ENCODE results near the gene CABP4.

CABP4 gene

DNA sequence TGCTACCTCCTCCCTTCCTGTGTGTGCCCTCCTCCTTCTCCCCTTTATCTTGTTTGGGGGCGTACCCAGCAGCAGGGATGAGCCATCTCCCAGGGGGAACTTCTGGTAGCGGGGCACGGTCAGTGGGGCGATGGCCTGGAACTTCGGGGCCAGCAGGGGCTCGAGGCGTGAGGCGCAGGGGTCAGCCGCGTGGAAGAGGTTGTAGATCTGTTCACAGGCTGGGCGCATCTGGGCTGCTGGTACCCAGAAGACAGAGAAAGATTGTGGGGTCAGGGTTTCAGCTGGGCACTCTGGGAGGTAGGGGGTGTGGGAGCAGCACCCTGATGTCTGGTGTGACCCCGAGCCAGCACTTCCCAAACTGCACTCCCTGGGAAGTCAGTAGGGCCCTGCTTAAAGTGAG is 41.0 kb downstream of the CABP4 start:
- no peak for DNase-seq (ENCODE audit: low spot score)

DNA sequence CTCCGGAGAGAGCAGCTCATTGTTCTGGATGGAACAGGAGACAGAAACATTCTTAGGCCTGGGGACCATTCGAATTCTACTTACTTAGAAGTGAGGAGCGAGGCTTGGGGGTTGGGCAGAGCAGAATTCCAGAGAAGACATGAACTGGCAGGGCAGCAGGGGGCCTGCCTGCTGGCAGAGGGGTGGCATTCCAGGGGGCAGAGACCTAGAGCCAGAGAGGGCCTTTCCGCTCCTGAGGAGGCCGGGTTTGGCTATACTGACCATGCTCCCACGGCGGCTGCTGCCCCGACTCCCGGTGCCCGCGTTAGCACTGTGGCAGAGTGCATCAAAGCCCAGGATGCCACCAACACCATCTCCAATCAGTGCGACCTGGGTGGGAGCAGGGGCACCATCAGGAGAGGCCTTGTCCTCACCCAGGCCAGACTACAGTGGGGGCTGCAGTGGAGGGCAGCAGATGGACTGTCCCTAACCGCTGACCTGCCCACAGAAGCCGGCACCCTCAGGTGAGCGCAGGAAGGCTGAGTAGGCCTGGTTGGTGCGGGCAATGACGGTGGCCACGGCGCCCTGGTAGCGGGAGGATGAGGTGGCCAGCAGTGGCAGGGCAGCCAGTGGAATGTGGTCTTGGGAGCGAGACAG is 42.6 kb downstream of the CABP4 start:
- DNase-seq (ENCODE audit: low spot score): no peak

DNA sequence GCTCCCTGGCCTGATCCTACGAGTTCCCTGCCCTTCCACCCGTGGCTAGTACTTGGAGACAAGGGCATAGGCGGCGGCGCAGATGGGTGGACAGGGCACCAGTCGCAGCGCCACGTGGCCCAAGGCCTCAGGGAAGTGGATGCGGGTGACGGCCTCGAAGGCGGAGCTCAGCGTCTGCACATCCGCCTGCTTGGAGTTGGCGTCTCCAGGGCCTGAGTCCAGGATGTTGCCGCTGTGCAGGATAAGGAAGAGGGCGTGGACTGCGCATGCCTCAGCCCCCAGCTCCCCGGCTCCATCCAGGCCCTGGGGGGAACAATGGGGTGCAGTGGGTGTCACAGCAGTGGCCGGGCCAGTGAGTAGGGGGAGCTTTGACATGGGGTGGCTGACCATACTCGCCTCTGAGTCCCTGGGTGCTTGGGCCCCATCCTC is 43.4 kb downstream of the CABP4 start:
- no peak for DNase-seq (ENCODE audit: low spot score)

DNA sequence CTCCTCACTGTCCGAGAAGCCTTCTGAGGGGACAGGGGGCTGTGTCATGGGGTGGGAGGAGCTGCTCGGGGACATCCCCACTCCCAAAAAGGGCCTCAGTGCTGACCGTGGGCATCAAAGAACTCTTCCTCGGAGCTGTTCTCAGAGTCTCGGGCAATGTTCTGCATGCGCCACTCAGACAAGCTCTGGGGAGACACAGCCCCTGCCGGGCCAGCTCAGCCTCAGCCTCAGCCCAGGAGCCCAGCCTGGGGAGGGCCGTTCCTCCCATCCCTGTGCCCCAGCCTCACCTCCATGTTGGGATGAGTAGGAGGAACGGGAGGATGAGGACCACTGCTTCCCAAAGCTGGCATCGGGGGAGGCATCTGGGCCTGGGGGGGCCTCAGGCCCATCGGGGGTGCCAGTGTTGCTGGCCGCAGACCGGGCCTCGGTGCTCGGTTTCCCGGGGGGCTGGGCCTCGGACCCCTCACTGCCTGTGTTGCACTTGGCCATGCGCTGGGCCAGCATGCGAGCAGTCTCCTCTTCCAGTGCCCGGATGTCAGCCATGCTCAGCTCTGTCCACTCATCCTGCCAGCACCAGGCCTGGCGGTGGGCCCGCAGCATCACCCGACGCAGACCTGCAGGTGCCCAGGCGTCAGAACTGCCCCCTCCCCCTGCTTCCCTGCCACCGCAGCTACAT is 44.8 kb downstream of the CABP4 start:
- DNase-seq (ENCODE audit: low spot score): no peak

DNA sequence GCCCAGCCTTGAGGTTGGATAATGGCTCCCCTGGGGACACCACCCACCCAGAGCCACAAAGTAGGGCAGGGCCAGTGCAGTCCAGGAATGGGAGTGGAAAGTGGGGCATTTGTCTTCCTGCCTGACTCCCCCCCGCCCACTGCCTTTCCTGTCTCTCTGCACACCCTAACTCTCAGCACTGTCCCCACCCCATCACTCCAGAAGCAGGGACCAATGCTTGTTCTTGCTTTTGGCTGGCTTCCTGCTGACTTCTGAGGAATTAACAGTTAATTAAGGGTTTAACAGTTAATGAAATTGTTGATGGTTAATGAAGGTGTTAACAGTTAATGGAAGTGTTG is 45.3 kb downstream of the CABP4 start:
- no peak for DNase-seq (ENCODE audit: low spot score)

DNA sequence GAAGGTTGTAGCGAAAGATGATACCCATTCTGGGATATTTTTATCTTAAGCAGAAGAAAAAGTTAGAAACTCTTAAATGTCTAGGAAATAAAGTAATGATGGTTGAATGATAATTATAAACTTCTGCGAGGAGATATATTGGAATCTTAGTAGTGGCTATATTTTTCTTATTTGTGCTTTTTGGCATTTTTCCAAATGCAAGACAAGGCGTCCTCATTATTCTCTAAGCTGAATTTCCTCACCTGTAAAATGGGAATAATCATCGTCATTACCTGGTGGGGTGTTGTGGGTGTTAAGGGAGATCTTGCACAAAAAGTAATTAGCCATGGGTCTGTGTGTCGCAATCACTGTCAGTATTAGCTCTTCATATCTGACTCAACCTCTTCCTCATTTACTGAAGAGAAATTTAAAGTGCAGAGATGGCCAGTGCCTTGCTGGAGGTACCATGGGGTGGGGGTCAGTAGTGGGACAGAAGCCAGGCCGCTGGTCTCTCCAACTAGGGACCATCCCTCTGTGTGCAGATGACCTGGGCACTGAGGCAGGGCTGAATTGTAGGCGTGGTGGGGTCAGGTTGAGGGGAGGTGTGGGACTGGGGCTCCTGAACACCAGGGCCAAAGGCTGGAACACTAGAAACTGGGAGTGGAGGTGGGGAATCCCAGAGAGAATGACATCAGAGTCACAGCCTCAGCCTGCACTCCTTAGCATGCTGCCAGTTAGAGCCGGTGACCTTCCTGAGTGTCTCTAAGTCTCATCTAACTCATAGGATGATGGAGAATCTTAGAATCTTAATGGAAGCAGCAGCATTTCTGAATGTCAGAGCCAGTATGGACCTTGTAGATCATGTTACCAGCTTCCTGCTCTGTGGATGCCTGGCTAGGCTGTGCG is 45.9 kb downstream of the CABP4 start:
- no peak for DNase-seq (ENCODE audit: low spot score)

DNA sequence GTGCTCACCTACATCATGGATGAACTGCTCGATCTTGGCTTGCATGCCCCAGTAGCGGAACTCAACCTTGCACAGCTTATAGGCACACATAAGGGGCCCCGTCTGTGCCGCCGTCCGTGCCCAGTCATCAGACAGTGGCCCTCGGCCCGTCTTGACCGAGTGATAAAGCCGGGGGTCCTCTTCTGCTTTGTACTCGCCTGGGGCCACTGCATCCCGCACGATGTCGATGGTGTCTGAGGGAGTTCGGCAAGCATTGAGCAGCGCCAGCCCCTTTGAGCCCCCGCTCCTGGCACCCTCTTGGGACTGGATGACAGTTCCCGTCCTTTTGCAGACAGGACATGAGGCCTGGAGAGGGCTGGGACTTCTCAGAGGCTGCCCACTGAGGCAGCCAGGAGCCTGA is 46.7 kb downstream of the CABP4 start:
- no peak for DNase-seq (ENCODE audit: low spot score)

DNA sequence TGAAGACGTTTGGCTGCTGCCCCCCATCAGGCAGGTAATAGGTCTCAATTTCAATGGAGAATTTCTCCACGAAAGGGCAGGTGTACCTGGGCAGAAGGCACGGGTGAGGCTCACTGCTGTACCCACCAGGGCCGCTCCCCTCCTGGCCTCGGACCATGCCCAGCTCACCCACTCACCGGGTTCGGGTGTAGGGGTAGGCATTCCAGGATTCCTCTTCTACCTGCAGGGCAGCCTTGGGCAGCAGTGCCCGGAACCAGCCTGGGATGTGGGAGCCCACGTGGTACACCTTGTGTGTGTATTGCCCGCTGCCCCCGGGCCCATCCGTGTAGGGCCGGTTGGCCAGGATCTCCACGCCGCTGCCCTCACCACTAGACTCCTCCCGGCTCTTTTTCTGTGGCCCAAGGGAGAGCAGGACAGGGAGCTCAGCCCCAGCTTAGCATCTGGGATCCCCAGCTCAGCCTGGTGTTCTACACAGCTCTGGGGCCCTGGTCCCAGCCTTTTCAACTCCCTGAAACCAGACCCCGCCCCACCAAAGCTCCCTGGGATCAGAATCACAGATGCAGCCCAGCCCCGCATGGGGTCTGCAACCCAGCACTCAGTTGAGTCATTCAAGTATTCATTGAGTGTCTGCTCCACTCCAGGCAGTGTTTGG is 47.3 kb downstream of the CABP4 start:
- DNase-seq (ENCODE audit: low spot score): no peak

DNA sequence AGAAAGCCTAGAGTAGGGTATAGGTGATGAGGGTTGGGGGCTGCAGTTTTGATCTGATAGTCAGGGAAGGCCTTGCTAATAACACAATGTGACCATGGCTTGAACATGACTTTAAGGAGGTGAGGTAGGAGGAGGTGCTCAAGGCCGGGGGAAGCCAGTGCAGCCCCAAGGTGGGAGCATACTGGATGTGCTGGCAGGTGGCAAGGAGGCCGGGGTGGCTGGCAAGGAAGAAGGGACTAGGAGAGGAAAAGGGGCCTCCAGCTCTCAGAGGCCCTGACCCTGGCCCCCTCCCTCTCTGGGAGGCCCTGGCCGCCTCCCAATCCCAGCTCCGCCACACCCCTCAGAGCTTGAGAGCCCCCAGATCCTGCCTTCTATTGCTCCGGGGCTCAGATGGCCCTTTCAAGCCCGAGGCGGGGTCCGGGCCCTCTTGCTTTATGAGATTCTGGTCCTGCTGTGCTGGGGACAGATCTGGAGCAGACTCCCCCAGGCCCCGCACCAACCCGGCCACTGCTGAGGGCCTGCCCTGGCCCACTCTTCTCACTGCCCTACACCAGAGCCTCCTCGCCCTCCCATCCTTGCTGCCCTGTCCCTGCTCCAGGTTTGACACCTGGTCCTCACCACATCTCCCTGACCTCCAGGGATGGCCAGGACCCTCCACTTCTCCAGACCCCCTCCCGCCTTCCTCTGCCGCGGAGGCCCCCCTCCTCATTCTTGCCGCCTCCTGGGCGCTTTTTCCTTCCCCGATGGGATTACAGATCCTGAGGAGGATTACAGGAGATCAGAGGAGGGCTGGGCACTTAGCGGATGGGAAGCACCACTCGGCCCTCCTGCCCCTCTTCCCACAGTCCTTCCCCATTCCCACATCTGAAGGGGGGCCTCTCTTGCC is 48.2 kb downstream of the CABP4 start:
- no peak for DNase-seq (ENCODE audit: low spot score)

DNA sequence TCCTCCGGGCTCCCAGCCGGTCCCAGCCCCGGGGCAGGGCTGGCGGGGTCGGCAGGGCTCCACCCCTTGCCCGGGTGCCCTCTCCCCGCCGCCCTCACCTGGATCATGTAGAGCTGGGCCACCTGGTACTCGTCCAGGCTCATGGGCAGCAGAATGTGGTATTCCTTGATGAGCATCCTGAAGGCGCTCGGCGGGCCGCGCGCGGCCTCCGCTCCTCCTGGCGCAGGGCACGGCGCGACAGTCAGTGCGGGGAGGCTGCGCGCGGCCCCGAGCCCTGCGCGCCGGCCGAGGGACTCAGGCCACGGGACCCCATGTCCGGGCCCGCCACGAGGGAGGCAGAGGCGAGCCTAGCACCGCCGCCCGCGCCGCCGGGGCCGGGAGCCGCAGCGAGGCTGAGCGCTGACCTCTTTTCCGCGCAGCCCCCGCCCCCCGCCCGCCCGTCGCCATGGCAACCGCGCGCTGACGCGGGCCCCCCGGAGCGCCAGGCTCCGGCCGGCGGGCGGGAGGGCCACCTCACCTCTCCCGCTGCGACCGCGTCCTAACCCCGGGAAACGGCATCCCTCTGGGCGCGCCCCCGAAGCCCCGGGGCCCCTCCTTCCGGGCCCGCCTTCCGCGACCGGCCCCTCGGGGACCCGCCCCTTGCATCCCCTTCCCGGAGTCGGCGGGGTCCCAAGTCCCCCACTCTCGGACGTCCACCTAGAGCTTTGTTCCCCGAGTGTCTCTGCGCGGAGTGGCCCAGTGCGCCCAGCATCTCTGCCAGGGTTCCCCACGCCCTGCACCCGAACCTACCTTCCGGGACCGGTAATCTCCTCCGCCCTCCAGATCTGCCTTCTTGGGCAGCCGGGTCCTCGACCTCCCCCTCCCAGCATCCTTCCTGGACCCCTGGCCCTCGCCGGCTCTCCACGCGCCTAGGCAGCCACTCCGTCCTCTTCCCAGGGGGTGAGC is 49.1 kb downstream of the CABP4 start:
- DNase-seq (ENCODE audit: low spot score): peak; percentile 76

DNA sequence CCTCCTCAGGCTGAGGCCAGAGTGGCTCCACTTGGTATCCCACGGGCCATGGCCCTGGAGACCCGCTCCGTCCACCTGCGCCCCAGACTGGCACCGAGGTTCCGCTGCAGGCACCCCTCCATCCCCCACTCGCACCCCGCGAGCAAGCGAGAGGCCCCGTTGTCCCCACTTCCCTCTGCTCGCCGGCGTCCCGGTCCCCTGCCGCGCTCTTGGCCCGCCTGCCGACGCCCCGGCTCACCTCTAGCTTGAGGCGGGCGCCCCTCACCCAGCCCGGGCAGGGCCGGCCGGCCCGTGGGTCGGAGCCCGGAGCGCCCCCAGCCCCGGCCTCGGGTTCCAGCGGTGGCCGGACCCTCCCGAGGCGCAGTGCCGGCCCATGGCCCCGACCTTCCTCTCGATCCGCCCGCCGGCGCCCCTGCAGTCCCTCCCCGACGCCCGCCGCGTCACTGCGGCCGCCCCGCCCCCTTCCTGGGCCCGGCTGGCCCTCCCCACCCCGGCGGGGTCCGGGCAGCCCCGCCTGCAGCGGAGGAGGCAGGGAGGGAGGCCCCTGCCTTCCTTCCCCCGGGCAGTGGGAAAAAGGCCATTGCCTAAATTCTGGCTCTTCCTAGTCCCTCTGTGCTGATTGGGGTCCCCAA is 49.9 kb downstream of the CABP4 start, which contains the start of gene PITPNM1:
Gene PITPNM1 (minus strand): TSS at position 414 of the 632 bp plus-strand sequence. CDS start 1,183 bp downstream, outside the sequence.
- peak; percentile 72 for DNase-seq (ENCODE audit: low spot score)

DNA sequence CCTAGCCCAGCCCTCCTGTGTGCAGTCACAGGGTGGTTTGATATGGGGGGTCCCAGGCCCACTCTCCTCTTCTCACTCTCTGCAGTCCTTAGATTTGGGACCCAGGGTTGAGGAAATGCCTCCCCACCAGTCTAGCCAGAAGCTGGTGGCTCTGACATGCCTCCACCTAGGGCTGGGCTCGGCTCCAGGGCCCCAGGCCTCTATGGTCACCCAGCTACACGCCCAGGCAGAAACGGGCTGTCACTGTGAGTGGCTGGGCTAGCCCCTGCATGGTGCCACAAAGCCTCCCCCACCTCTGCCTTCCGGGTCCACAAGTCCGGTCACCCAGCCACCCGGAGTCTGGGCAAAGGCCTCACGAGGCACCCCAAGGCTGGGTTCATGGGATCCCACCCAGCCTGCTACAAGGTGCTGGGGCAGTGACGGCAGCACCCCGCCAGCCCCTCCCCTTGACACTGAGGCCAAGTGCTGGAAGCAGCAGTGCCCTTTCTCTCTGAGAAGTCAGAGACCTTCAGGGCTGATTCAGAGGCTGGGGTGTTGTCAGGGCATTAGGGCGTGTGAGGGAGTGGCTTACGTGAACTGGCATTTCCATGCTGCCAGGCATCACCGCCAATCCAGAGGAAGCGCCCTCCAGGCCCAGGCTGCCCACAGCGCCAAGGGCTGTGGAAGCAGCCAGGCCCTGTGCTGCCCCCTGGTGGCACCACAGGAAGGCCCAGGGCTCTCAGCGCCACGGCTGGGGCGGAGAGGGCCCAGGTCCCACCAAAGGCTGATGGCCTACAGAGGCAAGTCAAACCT is 50.6 kb downstream of the CABP4 start:
- DNase-seq (ENCODE audit: low spot score): peak; percentile 91

DNA sequence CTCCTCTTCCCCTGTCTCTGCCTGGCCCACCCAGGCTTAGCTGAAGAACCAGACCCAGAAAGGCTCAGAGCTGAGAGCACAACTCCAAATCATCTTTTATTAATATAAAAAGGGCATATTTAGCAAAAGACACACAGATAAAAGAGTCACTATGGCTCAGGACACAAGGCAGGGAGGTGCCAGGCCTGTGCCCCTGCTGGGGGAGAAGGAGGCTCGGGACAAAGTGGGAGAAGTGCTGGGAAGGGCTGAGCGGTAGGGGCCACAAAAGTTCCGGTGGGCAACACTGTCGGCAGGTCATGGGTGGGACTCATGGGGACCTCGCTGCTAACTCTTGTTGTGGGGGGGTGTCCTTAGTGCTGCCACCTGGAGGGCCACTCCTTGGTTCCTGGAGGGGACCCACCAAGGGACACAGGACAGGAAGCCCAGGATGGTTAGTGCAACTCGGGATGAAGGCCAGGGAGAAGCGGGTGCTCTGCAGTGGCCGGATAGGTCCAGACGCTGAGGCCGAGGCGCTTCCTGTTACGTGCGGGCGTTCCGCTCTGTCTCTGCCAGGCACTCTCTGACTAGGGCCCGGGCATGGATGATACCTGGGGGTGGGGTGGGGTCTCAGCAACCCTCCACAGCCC is 51.4 kb downstream of the CABP4 start:
- DNase-seq (ENCODE audit: low spot score): no peak

DNA sequence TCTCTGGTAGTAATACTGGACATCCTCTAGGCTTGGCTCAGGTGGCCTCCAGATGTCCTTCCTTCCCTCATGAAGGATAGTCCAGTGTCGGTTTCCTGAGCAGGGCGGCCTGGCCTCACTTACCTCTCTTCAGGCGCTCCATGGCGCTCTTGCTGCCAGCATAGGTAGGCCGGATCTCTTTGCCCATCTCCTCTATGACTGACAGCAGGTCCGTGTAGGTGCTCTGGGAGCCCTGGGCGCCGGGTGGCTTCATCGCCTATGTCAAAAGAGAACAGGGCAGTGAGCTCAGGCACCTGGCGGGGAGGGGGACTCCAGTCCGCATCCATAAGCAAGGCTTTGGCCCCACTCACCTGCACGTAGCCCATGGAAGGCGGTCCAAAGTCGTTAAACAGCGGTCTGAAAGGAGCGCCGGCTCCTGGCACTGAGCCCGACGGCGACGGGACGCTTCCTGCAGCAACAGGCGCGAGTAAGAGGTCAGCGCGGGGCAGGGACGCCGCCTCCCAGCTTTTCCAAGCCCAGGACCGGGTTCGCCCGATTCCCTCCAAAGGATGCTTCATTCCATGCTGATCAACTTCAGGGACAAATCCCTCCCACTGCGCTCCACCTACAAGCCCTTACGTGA is 52.2 kb downstream of the CABP4 start:
- DNase-seq (ENCODE audit: low spot score): peak; percentile 40

DNA sequence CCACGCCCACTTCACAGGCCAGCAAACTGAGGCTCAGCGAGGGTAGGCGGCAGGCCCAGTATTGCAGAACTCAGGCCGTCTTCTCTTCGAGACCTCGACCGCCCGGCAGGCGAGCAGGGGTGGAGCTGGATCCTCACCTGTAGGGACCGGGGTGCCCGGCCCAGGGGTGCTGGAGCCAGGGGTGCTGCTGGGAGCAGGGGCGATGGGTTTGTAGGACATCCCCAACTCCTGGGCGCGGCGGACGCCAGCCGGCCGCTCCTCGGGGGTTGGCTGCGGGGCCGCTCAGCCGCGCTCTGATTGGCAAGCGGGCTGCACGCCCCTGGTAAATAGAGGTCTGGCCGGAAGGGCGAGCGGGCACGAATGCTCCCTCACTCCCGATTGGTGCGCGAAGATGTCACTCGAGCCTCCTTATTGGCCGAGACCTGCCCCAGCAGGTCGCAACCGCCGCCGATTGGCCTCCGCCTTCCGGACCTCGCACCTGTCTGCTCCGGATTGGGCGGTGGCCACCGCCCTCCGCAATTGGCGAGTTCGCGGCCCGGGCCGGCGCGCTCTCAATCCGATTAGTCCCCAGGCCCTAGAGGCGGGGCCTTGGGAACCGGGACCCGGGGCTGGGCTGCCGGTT is 52.8 kb downstream of the CABP4 start, which contains the start of gene CDK2AP2:
Gene CDK2AP2 (minus strand): TSS at position 299 of the 622 bp plus-strand sequence. CDS start 80 bp downstream, at position 219.
- DNase-seq (ENCODE audit: low spot score): peak; percentile 98

DNA sequence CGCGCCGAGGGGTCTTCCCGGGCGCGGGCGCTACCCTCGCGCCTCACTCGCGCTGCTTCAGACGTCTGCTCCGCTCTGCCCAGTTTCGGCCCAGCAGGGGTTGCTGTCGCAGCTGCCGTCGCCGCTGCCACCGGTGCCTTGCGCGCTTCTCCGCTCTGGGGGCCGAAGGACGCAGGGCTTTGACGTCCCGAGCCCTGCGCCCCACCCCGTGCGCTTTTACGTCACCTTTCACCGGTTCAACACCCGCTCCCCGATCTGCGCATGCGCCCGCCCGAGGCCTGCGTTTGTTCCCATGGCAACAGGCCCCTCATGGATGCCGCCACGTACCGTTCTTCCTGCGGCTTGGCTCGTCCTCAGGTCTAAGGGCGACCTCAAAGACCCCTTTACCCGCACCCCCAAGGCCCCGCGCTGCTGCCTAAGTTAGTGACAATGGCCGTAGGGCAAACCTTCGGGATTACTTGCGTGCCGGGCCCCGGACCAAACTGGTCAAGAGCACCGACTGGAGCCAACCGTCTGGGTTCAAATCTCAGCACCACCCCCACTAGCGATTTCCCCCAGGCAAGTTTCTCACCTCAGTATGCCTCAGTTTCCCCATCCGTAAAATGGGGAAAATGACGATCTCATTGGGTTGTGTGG is 53.5 kb downstream of the CABP4 start:
- peak; percentile 100 for DNase-seq (ENCODE audit: low spot score)

DNA sequence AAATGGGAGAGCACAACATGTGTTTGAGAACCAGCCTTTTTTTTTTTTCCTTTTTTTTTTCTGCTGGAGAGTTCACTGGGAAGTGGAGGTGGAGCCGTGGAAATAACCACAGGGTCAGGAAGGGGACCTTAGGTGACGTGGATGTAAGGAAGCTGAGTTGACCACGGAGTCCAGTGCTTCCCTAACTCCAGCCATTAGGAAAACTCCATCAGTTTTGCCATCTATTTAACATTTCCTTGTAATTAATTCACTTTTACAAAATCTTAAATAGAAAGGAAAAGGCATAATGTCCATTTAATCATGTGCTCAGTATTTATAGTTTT is 54.8 kb downstream of the CABP4 start:
- no peak for DNase-seq (ENCODE audit: low spot score)

Data from AG20443 (cell line).